Gastrocnemius medialis (tissue), 4 donors: ENCODE data around the gene SCYL1. TPM values are rescaled to one million over a fixed set of nuclear protein-coding genes. Genes with fewer than 3 reads are reported as not detected.

Experiments used
- ATAC-seq, 2 donors: fragments of 150-250 bp; one replicate each; pipeline ENCODE4 v1.9.1; 2016
- DNase-seq, 2 donors: peaks; one replicate each; pipeline ENCODE4 v3.0.0-alpha.2; 2019
- H3K27ac ChIP-seq, 4 donors: fragments of 200-600 bp; sonication (generic); 1 replicate in 1 of 4; 2 replicates in 3 of 4; pipeline ENCODE4 v1.5.1; 2016 to 2018; ENCODE audit warnings: mild to moderate bottlenecking in 2 of 4, moderate library complexity in 1 of 4
- H3K27me3 ChIP-seq, 3 donors: fragments of 200-600 bp; sonication (generic) in 2 of 3; 1 replicate in 1 of 3; 2 replicates in 2 of 3; pipeline versions ENCODE4 v1.5.1 to v1.6.0; 2016 to 2019; ENCODE audit warnings: mild to moderate bottlenecking in 1 of 3, moderate library complexity in 1 of 3
- H3K36me3 ChIP-seq, 2 donors: fragments of 200-600 bp; sonication (generic) in 1 of 2; one replicate each; pipeline ENCODE4 v1.5.1; 2017 to 2018
- H3K4me1 ChIP-seq, 2 donors: fragments of 200-600 bp; sonication (generic) in 1 of 2; one replicate each; pipeline ENCODE4 v1.5.1; 2016 to 2017; ENCODE audit warnings: mild to moderate bottlenecking in 2 of 2
- H3K4me3 ChIP-seq, 4 donors: fragments of 200-600 bp; sonication (generic) in 3 of 4; 1 replicate in 1 of 4; 2 replicates in 3 of 4; pipeline ENCODE4 v1.5.1; 2016 to 2019; ENCODE audit warnings: mild to moderate bottlenecking in 2 of 4
- H3K9me3 ChIP-seq, 3 donors: fragments of 200-600 bp; sonication (generic) in 2 of 3; 1 replicate in 1 of 3; 2 replicates in 2 of 3; pipeline ENCODE4 v1.5.1; 2016 to 2019
- CTCF ChIP-seq, 5 experiments: fragments of 450-650 bp in 3 of 5; fragments of 200-600 bp in 2 of 5; sonication (generic) in 2 of 5; IDR thresholded peaks in 4 of 5; conservative IDR thresholded peaks in 1 of 5; 1 replicate in 4 of 5; 2 replicates in 1 of 5; pipeline ENCODE4 v1.5.1; 2016 to 2019; ENCODE audit warnings: antibody characterized with exemption in 5 of 5, mild to moderate bottlenecking in 3 of 5, moderate library complexity in 3 of 5
- POLR2A ChIP-seq, 2 donors: fragments of 450-650 bp; IDR thresholded peaks; one replicate each; pipeline ENCODE4 v1.6.1; 2017; ENCODE audit warnings: antibody characterized with exemption in 2 of 2, mild to moderate bottlenecking in 2 of 2, moderate library complexity in 2 of 2
- in situ Hi-C, 4 donors: fragments of 200-750 bp; cut with MboI; loops; one replicate each; pipeline versions ENCODE4 v1.15.0 to v1.8.0; 2017; ENCODE audit warnings: low sequenced_read_pairs in 4 of 4
- intact Hi-C: fragments of 100-400 bp; cut with DNase I; formaldehyde crosslinking; loops from one replicate; pipeline ENCODE4 v1.15.1; 2023; ENCODE audit warnings: low total_unique reads
- total RNA-seq, 4 donors: library from RNA; depleted of rRNA; stranded (reverse); fragments of >200 nt; gene quantifications; one replicate each; pipeline versions ENCODE4 v1.1.0 to v1.2.3, GENCODE V29; 2016

SCYL1 gene
- total RNA-seq, 4 donors from 2014 or later: 120 to 162 (median 133) TPM

GRCh38 chr11:65537296-65537597 is 12.4 kb downstream of the SCYL1 start:
- ATAC-seq: no peak
- H3K4me1 ChIP-seq: peaks cover 7 to 16% of the 10 kb centered on the region in 2 donors
- no peaks in the 10 kb centered on the region for H3K27me3 ChIP-seq
- H3K36me3 ChIP-seq: peaks cover 0 to 39% of the 10 kb centered on the region in 2 donors
- no peak for DNase-seq
- no peak overlapping the region for H3K4me3 ChIP-seq
- intact Hi-C loops: no loop called here
- no peak overlapping the region for H3K27ac ChIP-seq
- TF ChIP-seq POLR2A (IDR thresholded peaks at IDR 0.05): no peak
- TF ChIP-seq CTCF (IDR thresholded peaks at IDR 0.05 in 4 of 5, conservative IDR thresholded peaks at IDR 0.05 in 1 of 5): no peak
- in situ Hi-C loops: no loop called here
- no peaks in the 10 kb centered on the region for H3K9me3 ChIP-seq

- peaks cover 0 to 34% of the 10 kb centered on the region in 2 donors for H3K36me3 ChIP-seq
- no peaks in the 10 kb centered on the region for H3K9me3 ChIP-seq
- H3K27me3 ChIP-seq: no peaks in the 10 kb centered on the region
- peaks cover 7 to 16% of the 10 kb centered on the region in 2 donors for H3K4me1 ChIP-seq
- ATAC-seq: no peak
- H3K27ac ChIP-seq: no peak overlapping the region
- H3K4me3 ChIP-seq: no peak overlapping the region
- TF ChIP-seq POLR2A (IDR thresholded peaks at IDR 0.05): no peak
- no peak for TF ChIP-seq CTCF (IDR thresholded peaks at IDR 0.05 in 4 of 5, conservative IDR thresholded peaks at IDR 0.05 in 1 of 5)
- in situ Hi-C loops (no loop called here), intact Hi-C loops (no loop called here)
- DNase-seq: no peak
These were observed 12.8 kb downstream of the SCYL1 start for GRCh38 chr11:65537620-65538231.

DNA sequence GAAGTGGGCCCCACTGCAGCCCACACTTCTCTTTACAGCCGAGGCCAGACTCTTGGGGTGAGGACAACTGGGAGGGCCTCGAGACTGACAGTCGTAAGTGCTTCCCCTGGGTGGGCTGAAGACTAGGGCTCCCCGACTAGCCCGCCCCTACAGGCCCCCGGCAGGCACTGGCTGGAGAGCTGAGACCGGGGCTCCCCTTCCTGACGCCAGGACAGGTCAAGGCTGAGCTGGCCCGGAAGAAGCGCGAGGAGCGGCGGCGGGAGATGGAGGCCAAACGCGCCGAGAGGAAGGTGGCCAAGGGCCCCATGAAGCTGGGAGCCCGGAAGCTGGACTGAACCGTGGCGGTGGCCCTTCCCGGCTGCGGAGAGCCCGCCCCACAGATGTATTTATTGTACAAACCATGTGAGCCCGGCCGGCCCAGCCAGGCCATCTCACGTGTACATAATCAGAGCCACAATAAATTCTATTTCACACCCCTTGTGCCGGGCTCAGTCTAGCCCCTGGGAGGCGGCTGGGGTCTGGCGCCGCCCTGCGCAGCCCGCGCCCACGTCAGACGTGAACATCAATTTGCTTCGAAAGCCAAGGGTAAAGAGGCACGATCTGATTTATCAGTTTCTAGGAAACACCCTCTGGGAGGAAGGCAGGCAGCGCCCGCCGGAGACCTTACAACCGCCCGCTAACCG is 13.5 kb downstream of the SCYL1 start:
- intact Hi-C loops: no loop called here
- no peak overlapping the region for H3K4me3 ChIP-seq
- peaks cover 0 to 28% of the 10 kb centered on the region in 2 donors for H3K36me3 ChIP-seq
- no peaks in the 10 kb centered on the region for H3K9me3 ChIP-seq
- in situ Hi-C loops: no loop called here
- H3K4me1 ChIP-seq: peaks cover 7 to 16% of the 10 kb centered on the region in 2 donors
- DNase-seq (no peak), ATAC-seq (no peak)
- H3K27me3 ChIP-seq: no peaks in the 10 kb centered on the region
- TF ChIP-seq CTCF (IDR thresholded peaks at IDR 0.05 in 4 of 5, conservative IDR thresholded peaks at IDR 0.05 in 1 of 5): no peak
- TF ChIP-seq POLR2A (IDR thresholded peaks at IDR 0.05): no peak
- no peak overlapping the region for H3K27ac ChIP-seq

DNA sequence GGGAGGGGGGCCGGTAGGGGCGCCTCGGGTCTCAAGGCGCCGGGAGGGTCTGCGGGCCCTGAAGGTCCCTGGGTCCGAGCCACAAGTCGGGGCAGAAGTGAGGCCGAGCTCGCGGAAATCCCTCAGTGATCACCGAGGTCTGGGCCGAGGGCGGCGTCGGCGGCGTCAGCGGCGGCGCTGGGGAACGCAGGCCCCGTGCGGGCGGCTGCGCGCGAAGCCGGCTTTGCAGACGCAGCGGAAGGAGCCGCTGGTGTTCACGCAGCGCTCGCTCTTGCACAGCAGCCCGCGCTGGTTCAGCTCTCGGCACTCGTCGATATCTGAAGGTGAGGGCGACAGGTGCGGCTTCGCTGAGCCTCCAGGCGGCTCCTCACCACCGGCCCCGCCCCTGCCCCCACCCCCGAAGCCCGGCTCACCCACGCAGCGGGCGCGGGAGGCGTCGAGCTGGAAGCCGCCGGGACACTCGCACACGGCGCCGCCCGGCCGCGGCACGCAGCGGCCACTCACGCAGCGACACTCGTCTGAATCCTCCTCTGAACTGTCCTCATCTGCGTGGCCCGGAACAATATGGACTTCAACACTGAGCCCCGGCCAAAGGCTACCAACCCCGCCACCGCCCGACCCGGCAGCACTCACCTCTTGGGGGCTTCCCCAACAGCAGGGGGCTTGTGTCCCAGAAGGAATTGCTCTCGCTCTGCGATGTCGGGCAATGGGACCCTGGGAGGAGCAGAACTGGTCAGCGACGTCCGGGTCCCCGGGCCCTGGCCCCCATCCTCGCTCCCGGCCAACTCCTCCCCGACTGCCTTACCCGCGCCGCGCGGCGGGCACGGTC is 14.2 kb downstream of the SCYL1 start:
- intact Hi-C loops (no loop called here), in situ Hi-C loops (no loop called here)
- Histone ChIP-seq H3K27ac (peak overlapping the region in 3 of 4 donors; percentile 88 to 92 (median 91)), H3K36me3 (peaks cover 0 to 24% of the 10 kb centered on the region in 2 donors), H3K27me3 (no peaks in the 10 kb centered on the region), H3K9me3 (no peaks in the 10 kb centered on the region), H3K4me3 (no peak overlapping the region), H3K4me1 (peaks cover 7 to 16% of the 10 kb centered on the region in 2 donors)
- ATAC-seq (no peak), DNase-seq (no peak)
- TF ChIP-seq POLR2A (IDR thresholded peaks at IDR 0.05) (no peak), CTCF (IDR thresholded peaks at IDR 0.05 in 4 of 5, conservative IDR thresholded peaks at IDR 0.05 in 1 of 5) (no peak)
